CD14-positive monocyte (primary cell): Measurements from ENCODE around the gene HSD17B8. TPM values are rescaled to one million over a fixed set of nuclear protein-coding genes. Genes with fewer than 3 reads are reported as not detected.

ENCODE experiments used
- DNase-seq, 3 donors: peaks; one replicate each; pipeline ENCODE4 v3.0.0-alpha.2; 2011 to 2022
- H2AFZ ChIP-seq: 2 replicates; pipeline ENCODE4 v1.6.0; 2012; ENCODE audit warnings: mild to moderate bottlenecking, low read depth, low read length, inconsistent platforms; ENCODE audit not compliant: insufficient read depth, poor library complexity, severe bottlenecking
- H3K27ac ChIP-seq, 2 donors: 1 replicate in 1 of 2; 2 replicates in 1 of 2; pipeline ENCODE4 v1.5.1; 2012 to 2013; ENCODE audit warnings: low read length in 2 of 2, control low read depth in 1 of 2, inconsistent platforms in 1 of 2, low read depth in 1 of 2, mild to moderate bottlenecking in 1 of 2
- H3K27me3 ChIP-seq, 2 donors: one replicate each; pipeline versions ENCODE4 v1.6.0 to v1.6.1; 2011 to 2013; ENCODE audit warnings: low read length in 2 of 2; ENCODE audit not compliant: control insufficient read depth in 2 of 2, insufficient read depth in 2 of 2
- H3K36me3 ChIP-seq, 2 donors: replicated peaks in 1 of 2; 1 replicate in 1 of 2; 2 replicates in 1 of 2; pipeline versions ENCODE4 v1.5.1 to v1.6.1; 2012 to 2013; ENCODE audit warnings: low read length in 2 of 2, control low read depth in 1 of 2, inconsistent platforms in 1 of 2, mild to moderate bottlenecking in 1 of 2; ENCODE audit not compliant: insufficient read depth in 2 of 2, control insufficient read depth in 1 of 2
- H3K4me1 ChIP-seq, 2 donors: 1 replicate in 1 of 2; 2 replicates in 1 of 2; pipeline versions ENCODE4 v1.5.1 to v1.6.1; 2012 to 2013; ENCODE audit warnings: low read length in 2 of 2, control low read depth in 1 of 2, inconsistent platforms in 1 of 2, mild to moderate bottlenecking in 1 of 2, moderate library complexity in 1 of 2; ENCODE audit not compliant: insufficient read depth in 2 of 2, control insufficient read depth in 1 of 2
- H3K4me2 ChIP-seq: replicated peaks from 2 replicates; pipeline ENCODE3; 2012; ENCODE audit warnings: low read length, moderate library complexity, mild to moderate bottlenecking; ENCODE audit not compliant: poor library complexity, severe bottlenecking; ENCODE audit errors: extremely low read depth
- H3K4me3 ChIP-seq, 3 experiments: fragments of 200-600 bp in 1 of 3; sonication (generic) in 1 of 3; replicated peaks in 1 of 3; 1 replicate in 2 of 3; 2 replicates in 1 of 3; pipeline ENCODE4 v1.5.1; 2011 to 2013; ENCODE audit warnings: low read length in 3 of 3, mild to moderate bottlenecking in 3 of 3, control low read depth in 2 of 3, low read depth in 2 of 3, inconsistent platforms in 1 of 3, moderate library complexity in 1 of 3
- H3K79me2 ChIP-seq: 2 replicates; pipeline ENCODE4 v1.6.0; 2012; ENCODE audit warnings: mild to moderate bottlenecking, control low read depth, inconsistent platforms, low read length, moderate library complexity; ENCODE audit not compliant: insufficient read depth
- H3K9ac ChIP-seq: 2 replicates; pipeline ENCODE4 v1.6.0; 2017; ENCODE audit warnings: low read length, mild to moderate bottlenecking; ENCODE audit not compliant: insufficient read depth, poor library complexity, severe bottlenecking
- H3K9me3 ChIP-seq, 2 donors: replicated peaks in 1 of 2; 1 replicate in 1 of 2; 2 replicates in 1 of 2; pipeline versions ENCODE4 v1.5.1 to v1.6.1; 2012 to 2013; ENCODE audit warnings: low read length in 2 of 2, control low read depth in 1 of 2; ENCODE audit not compliant: control insufficient read depth in 1 of 2, insufficient read depth in 1 of 2
- H4K20me1 ChIP-seq: 2 replicates; pipeline ENCODE4 v1.6.0; 2012; ENCODE audit warnings: mild to moderate bottlenecking, low read length, control low read depth, moderate library complexity; ENCODE audit not compliant: insufficient read depth
- H3K27ac Mint-ChIP-seq, 7 donors: one replicate each; pipeline ENCODE4 v1.8.0; 2020; ENCODE audit warnings: mild to moderate bottlenecking in 7 of 7, mixed read lengths in 7 of 7, moderate library complexity in 6 of 7, inconsistent platforms in 2 of 7
- H3K27me3 Mint-ChIP-seq, 3 donors: one replicate each; pipeline ENCODE4 v1.8.0; 2021 to 2022; ENCODE audit warnings: low read depth in 3 of 3, mild to moderate bottlenecking in 3 of 3, mixed read lengths in 3 of 3, moderate library complexity in 3 of 3, inconsistent platforms in 1 of 3
- H3K36me3 Mint-ChIP-seq, 2 donors: one replicate each; pipeline ENCODE4 v1.8.0; 2020; ENCODE audit warnings: mixed read lengths in 2 of 2, inconsistent platforms in 1 of 2, mild to moderate bottlenecking in 1 of 2
- H3K4me1 Mint-ChIP-seq: one replicate; pipeline ENCODE4 v1.8.0; 2020; ENCODE audit warnings: mild to moderate bottlenecking, mixed read lengths
- H3K4me3 Mint-ChIP-seq, 2 donors: one replicate each; pipeline ENCODE4 v1.8.0; 2020; ENCODE audit warnings: mild to moderate bottlenecking in 2 of 2, mixed read lengths in 2 of 2, moderate library complexity in 1 of 2
- H3K9me3 Mint-ChIP-seq, 7 donors: one replicate each; pipeline ENCODE4 v1.8.0; 2020 to 2022; ENCODE audit warnings: mixed read lengths in 7 of 7, mild to moderate bottlenecking in 6 of 7, moderate library complexity in 6 of 7, inconsistent platforms in 2 of 7
- WGBS: methylation state at CpG from one replicate; pipeline ENCODE4 v1.1.5; 2013; ENCODE audit warnings: missing lambda C conversion rate; ENCODE audit not compliant: insufficient coverage; 5-methylcytosine and 5-hydroxymethylcytosine counted together
- intact Hi-C, 2 donors: fragments of 100-400 bp; cut with micrococcal nuclease; formaldehyde crosslinking; loops; one replicate each; pipeline versions ENCODE4 v1.15.0 to v1.15.1; 2023
- polyA plus RNA-seq, 3 donors: library from polyadenylated mRNA; depleted of rRNA in 1 of 3; unstranded in 2 of 3; stranded (reverse) in 1 of 3; fragments of 300-500 nt in 2 of 3; fragments of >200 nt in 1 of 3; fragmentation: Illumina TruSeq in 2 of 3; gene quantifications; 1 replicate in 2 of 3; 2 replicates in 1 of 3; pipeline ENCODE4 v1.2.3, GENCODE V29; 2012 to 2021
- TF ChIP-seq, protein P1 (sequence below): fragments of 200-600 bp; IDR thresholded peaks from one replicate; pipeline ENCODE4 v1.8.0; 2022; ENCODE audit warnings: antibody characterized with exemption, mild to moderate bottlenecking

The HSD17B8 gene
- polyA plus RNA-seq, 3 donors, result 3.8 to 10.6 (median 4.7) TPM

DNA sequence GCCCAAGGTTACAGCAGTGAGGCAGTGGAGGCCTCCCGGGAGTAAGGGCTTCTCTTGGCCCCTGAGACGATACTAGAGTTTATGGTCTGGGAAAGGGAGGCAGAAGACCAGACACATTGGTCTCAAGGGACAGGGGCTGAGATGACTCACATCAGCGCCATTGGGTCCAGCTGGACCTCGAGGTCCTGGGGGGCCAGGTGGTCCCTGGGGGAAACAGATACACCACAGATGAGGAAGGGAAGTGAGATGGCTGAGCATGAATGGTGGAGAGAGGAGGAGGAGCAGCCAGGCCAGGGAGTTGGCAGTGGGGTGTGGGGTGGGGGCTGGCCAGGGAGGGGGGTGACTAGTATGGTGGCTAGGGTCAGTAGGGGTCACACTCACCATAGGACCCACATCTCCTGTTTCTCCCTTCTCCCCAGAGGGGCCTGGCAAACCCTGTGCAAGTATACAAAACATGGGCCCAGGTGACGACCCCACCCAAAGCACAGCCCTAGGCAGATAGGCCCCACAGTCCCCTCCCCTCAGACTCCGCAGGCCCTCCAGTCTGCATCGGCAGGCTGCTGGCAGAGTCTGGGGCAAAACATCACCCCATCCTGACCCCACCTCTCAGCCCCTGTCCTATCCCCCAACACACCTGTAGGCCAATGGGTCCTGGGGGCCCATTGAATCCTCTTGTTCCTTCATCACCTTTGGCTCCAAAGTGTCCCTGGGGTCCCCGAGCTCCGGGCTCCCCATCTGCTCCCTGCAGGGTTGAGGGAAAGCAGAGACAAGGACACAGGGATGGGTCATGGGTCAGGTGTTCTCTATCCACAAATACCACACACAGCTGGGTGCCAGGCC, 34.1 kb upstream of the HSD17B8 start:
- DNase-seq, result no peak
- no peaks in the 10 kb centered on the region for H4K20me1 ChIP-seq
- TF ChIP-seq, protein P1, sequence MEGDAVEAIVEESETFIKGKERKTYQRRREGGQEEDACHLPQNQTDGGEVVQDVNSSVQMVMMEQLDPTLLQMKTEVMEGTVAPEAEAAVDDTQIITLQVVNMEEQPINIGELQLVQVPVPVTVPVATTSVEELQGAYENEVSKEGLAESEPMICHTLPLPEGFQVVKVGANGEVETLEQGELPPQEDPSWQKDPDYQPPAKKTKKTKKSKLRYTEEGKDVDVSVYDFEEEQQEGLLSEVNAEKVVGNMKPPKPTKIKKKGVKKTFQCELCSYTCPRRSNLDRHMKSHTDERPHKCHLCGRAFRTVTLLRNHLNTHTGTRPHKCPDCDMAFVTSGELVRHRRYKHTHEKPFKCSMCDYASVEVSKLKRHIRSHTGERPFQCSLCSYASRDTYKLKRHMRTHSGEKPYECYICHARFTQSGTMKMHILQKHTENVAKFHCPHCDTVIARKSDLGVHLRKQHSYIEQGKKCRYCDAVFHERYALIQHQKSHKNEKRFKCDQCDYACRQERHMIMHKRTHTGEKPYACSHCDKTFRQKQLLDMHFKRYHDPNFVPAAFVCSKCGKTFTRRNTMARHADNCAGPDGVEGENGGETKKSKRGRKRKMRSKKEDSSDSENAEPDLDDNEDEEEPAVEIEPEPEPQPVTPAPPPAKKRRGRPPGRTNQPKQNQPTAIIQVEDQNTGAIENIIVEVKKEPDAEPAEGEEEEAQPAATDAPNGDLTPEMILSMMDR, result no peak
- H3K27ac ChIP-seq, result no peak overlapping the region
- no peak overlapping the region for H3K9ac ChIP-seq
- H3K9me3 ChIP-seq, result no peaks in the 10 kb centered on the region
- H3K4me3 Mint-ChIP-seq, result no peak overlapping the region
- peaks cover 6 to 20% (median 14%) of the 10 kb centered on the region in 3 donors for H3K27me3 Mint-ChIP-seq
- no peak overlapping the region for H3K4me2 ChIP-seq
- H3K27me3 ChIP-seq, result no peaks in the 10 kb centered on the region
- WGBS, result 83% methylated on average over 9 of the region's 9 CpGs
- peak overlapping the region in 2 of 7 donors; percentile 26 to 73 for H3K27ac Mint-ChIP-seq
- no peaks in the 10 kb centered on the region for H3K79me2 ChIP-seq
- no peaks in the 10 kb centered on the region for H3K9me3 Mint-ChIP-seq
- no peaks in the 10 kb centered on the region for H3K36me3 Mint-ChIP-seq
- H3K36me3 ChIP-seq, result no peaks in the 10 kb centered on the region
- no peaks in the 10 kb centered on the region for H3K4me1 Mint-ChIP-seq
- no peak overlapping the region for H3K4me3 ChIP-seq
- intact Hi-C loops, result no loop called here
- no peak overlapping the region for H2AFZ ChIP-seq
- H3K4me1 ChIP-seq, result no peaks in the 10 kb centered on the region

DNA sequence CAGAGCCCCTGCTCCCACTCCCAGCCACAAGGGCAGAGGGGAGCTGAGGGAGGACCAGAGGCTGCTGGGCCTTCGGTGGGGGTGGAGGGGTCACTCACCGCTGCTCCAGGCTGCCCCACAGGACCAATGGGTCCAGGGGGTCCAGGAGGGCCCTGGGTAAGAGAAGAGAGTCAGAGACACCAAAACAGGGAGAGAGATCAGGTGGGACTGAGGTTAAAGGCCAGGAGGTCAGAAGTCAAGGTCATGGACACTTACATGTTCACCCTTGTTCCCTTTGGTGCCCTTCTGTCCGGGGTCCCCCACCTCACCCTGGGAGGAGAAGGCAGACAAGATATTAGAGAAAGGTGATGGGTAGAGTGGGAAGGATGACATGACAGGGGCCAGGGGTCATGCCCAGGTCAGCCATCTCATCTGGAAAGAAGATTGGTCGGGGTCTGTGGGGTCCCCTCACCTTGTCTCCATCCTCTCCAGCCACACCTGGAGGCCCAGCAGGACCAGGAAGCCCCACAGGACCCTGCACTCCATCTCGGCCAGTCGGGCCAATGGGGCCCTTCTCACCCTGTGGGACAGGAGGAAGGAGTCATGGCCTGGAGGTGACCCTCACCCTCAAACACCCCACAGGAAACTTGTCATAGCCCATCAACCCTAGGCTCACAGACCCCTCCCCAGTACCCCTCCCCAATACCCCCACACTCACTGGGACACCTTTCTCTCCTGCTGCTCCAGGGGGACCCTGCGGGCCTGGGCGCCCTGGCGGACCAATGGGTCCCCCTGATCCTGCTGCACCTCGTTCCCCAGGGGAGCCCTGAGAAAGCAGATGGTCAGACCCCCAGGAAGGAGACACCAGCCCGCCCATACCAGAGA, 33.2 kb upstream of the HSD17B8 start:
- WGBS, result 93% methylated on average over 8 of the region's 11 CpGs
- Histone ChIP-seq H3K27ac (no peak overlapping the region), H3K4me1 (no peaks in the 10 kb centered on the region), H3K4me2 (no peak overlapping the region), H3K9me3 (no peaks in the 10 kb centered on the region), H2AFZ (no peak overlapping the region), H3K4me3 (no peak overlapping the region), H3K27me3 (no peaks in the 10 kb centered on the region), H3K36me3 (no peaks in the 10 kb centered on the region), H3K79me2 (no peaks in the 10 kb centered on the region), H3K9ac (no peak overlapping the region), H4K20me1 (no peaks in the 10 kb centered on the region)
- intact Hi-C loops, result no loop called here
- Mint-ChIP-seq H3K27me3 (peaks cover 8 to 23% (median 15%) of the 10 kb centered on the region in 3 donors), H3K9me3 (no peaks in the 10 kb centered on the region), H3K4me1 (no peaks in the 10 kb centered on the region), H3K27ac (no peak overlapping the region), H3K36me3 (no peaks in the 10 kb centered on the region), H3K4me3 (peak overlapping the region in 1 of 2 donors; percentile 20)
- TF ChIP-seq, protein P1, result no peak
- no peak for DNase-seq
